ENCODE data around the gene IFI30. TPM values are rescaled to one million over a fixed set of nuclear protein-coding genes. Genes with fewer than 3 reads are reported as not detected.

IFI30 gene
- total RNA-seq, 1 donor from 2014 or later: not detected

GRCh38 chr19:18194181-18194530 lies 20.5 kb downstream of the IFI30 start:
- DNase-seq (ENCODE audit: low spot score): no peak
- TF ChIP-seq CTCF (IDR thresholded peaks at IDR 0.05; ENCODE audit: unreplicated experiment): no peak
- H3K4me1 Mint-ChIP-seq (ENCODE audit: unreplicated experiment): peaks cover 9% of the 10 kb centered on the region
- H3K4me3 Mint-ChIP-seq (ENCODE audit: unreplicated experiment): peak overlapping the region; percentile 90
- H3K27me3 Mint-ChIP-seq (ENCODE audit: unreplicated experiment): peaks cover 10% of the 10 kb centered on the region
- no peaks in the 10 kb centered on the region for H3K9me3 Mint-ChIP-seq (ENCODE audit: unreplicated experiment)
- no peaks in the 10 kb centered on the region for H3K36me3 Mint-ChIP-seq (ENCODE audit: low read depth, unreplicated experiment)
- H3K27ac Mint-ChIP-seq (ENCODE audit: unreplicated experiment): peak overlapping the region; percentile 61

GRCh38 chr19:18194554-18195238 lies 21.1 kb downstream of the IFI30 start:
- H3K27me3 Mint-ChIP-seq (ENCODE audit: unreplicated experiment): peaks cover 10% of the 10 kb centered on the region
- no peaks in the 10 kb centered on the region for H3K36me3 Mint-ChIP-seq (ENCODE audit: low read depth, unreplicated experiment)
- peak overlapping the region; percentile 90 for H3K4me3 Mint-ChIP-seq (ENCODE audit: unreplicated experiment)
- DNase-seq (ENCODE audit: low spot score): peak; percentile 35
- H3K4me1 Mint-ChIP-seq (ENCODE audit: unreplicated experiment): peaks cover 9% of the 10 kb centered on the region
- no peak for TF ChIP-seq CTCF (IDR thresholded peaks at IDR 0.05; ENCODE audit: unreplicated experiment)
- no peak overlapping the region for H3K27ac Mint-ChIP-seq (ENCODE audit: unreplicated experiment)
- H3K9me3 Mint-ChIP-seq (ENCODE audit: unreplicated experiment): no peaks in the 10 kb centered on the region

GRCh38 chr19:18196511-18196845 lies 22.9 kb downstream of the IFI30 start:
- Mint-ChIP-seq H3K4me3 (ENCODE audit: unreplicated experiment) (no peak overlapping the region), H3K4me1 (ENCODE audit: unreplicated experiment) (peaks cover 9% of the 10 kb centered on the region), H3K27ac (ENCODE audit: unreplicated experiment) (no peak overlapping the region), H3K9me3 (ENCODE audit: unreplicated experiment) (no peaks in the 10 kb centered on the region), H3K27me3 (ENCODE audit: unreplicated experiment) (peaks cover 10% of the 10 kb centered on the region), H3K36me3 (ENCODE audit: low read depth, unreplicated experiment) (peaks cover 1% of the 10 kb centered on the region)
- no peak for DNase-seq (ENCODE audit: low spot score)
- TF ChIP-seq CTCF (IDR thresholded peaks at IDR 0.05; ENCODE audit: unreplicated experiment): no peak

- no peak for DNase-seq (ENCODE audit: low spot score)
- Mint-ChIP-seq H3K27me3 (ENCODE audit: unreplicated experiment) (peaks cover 14% of the 10 kb centered on the region), H3K9me3 (ENCODE audit: unreplicated experiment) (no peaks in the 10 kb centered on the region), H3K4me3 (ENCODE audit: unreplicated experiment) (no peak overlapping the region), H3K4me1 (ENCODE audit: unreplicated experiment) (peaks cover 9% of the 10 kb centered on the region), H3K27ac (ENCODE audit: unreplicated experiment) (no peak overlapping the region), H3K36me3 (ENCODE audit: low read depth, unreplicated experiment) (peaks cover 8% of the 10 kb centered on the region)
- no peak for TF ChIP-seq CTCF (IDR thresholded peaks at IDR 0.05; ENCODE audit: unreplicated experiment)
Measured at GRCh38 chr19:18197306-18197705, 23.7 kb downstream of the IFI30 start.

GRCh38 chr19:18197941-18198340 lies 24.3 kb downstream of the IFI30 start:
- no peak overlapping the region for H3K27ac Mint-ChIP-seq (ENCODE audit: unreplicated experiment)
- TF ChIP-seq CTCF (IDR thresholded peaks at IDR 0.05; ENCODE audit: unreplicated experiment): no peak
- peaks cover 10% of the 10 kb centered on the region for H3K36me3 Mint-ChIP-seq (ENCODE audit: low read depth, unreplicated experiment)
- H3K27me3 Mint-ChIP-seq (ENCODE audit: unreplicated experiment): peaks cover 12% of the 10 kb centered on the region
- no peak for DNase-seq (ENCODE audit: low spot score)
- no peaks in the 10 kb centered on the region for H3K9me3 Mint-ChIP-seq (ENCODE audit: unreplicated experiment)
- H3K4me1 Mint-ChIP-seq (ENCODE audit: unreplicated experiment): peaks cover 9% of the 10 kb centered on the region
- H3K4me3 Mint-ChIP-seq (ENCODE audit: unreplicated experiment): no peak overlapping the region

All from endothelial cell (in vitro differentiated cells).